HG02610 (cell line): Measurements from ENCODE around the gene ATG16L2.
"Not testable (repeated sequence)": the region's sequence is repeated elsewhere in the genome, so short reads cannot be mapped to it uniquely, and the experiment has no call there.

Experiments used
- ATAC-seq: cut with Tn5 transposase; IDR thresholded peaks from one replicate; pipeline ENCODE4 v1.9.1; 2021; ENCODE audit warnings: mild to moderate bottlenecking, moderate library complexity; ENCODE audit not compliant: unreplicated experiment

Gene ATG16L2

GRCh38 chr11:72840780-72841179, 26.6 kb downstream of the ATG16L2 start:
- no peak for ATAC-seq

GRCh38 chr11:72841397-72841796, 27.2 kb downstream of the ATG16L2 start:
- no peak for ATAC-seq

- ATAC-seq = no peak
Observed at GRCh38 chr11:72842126-72842525, 27.9 kb downstream of the ATG16L2 start.

- ATAC-seq = no peak
Observed at GRCh38 chr11:72842653-72843330, 28.6 kb downstream of the ATG16L2 start.

GRCh38 chr11:72844356-72844755, 30.1 kb downstream of the ATG16L2 start:
- ATAC-seq = no peak

GRCh38 chr11:72848846-72849466, 34.7 kb downstream of the ATG16L2 start:
- no peak for ATAC-seq

GRCh38 chr11:72850832-72851231, 36.6 kb downstream of the ATG16L2 start:
- ATAC-seq = no peak

GRCh38 chr11:72851726-72852125, 37.5 kb downstream of the ATG16L2 start:
- no peak for ATAC-seq

- ATAC-seq = no peak
Observed at GRCh38 chr11:72856065-72856464, 41.9 kb downstream of the ATG16L2 start.

GRCh38 chr11:72856551-72857345, 42.5 kb downstream of the ATG16L2 start:
- ATAC-seq = no peak

- ATAC-seq = not testable (repeated sequence)
Observed at GRCh38 chr11:72858267-72858666, 44.1 kb downstream of the ATG16L2 start.

GRCh38 chr11:72859126-72859525, 44.9 kb downstream of the ATG16L2 start:
- no peak for ATAC-seq

- ATAC-seq = no peak
Observed at GRCh38 chr11:72860010-72860409, 45.8 kb downstream of the ATG16L2 start.

- ATAC-seq = no peak
Observed at GRCh38 chr11:72860592-72860991, 46.4 kb downstream of the ATG16L2 start.

GRCh38 chr11:72863091-72863490, 48.9 kb downstream of the ATG16L2 start:
- ATAC-seq = no peak

- ATAC-seq = no peak
Observed at GRCh38 chr11:72863916-72864315, 49.7 kb downstream of the ATG16L2 start.

- ATAC-seq = no peak
Observed at GRCh38 chr11:72864702-72865655, 50.8 kb downstream of the ATG16L2 start.

- no peak for ATAC-seq
Observed at GRCh38 chr11:72867970-72868369, 53.8 kb downstream of the ATG16L2 start.

- no peak for ATAC-seq
Observed at GRCh38 chr11:72869831-72870230, 55.6 kb downstream of the ATG16L2 start.

GRCh38 chr11:72871119-72871518, 56.9 kb downstream of the ATG16L2 start:
- ATAC-seq = no peak

GRCh38 chr11:72872012-72872411, 57.8 kb downstream of the ATG16L2 start:
- no peak for ATAC-seq
